ENCODE data around the gene ROBO2.

Gene ROBO2

GRCh38 chr3:77648664-77649063, 608.8 kb downstream of the ROBO2 start:
- H2AFZ ChIP-seq (ENCODE audit: insufficient read depth, low read length, poor library complexity) = no peak overlapping the region
- no peak overlapping the region for H4K8ac ChIP-seq (ENCODE audit: low read depth, low read length)
- no peak overlapping the region for H2BK120ac ChIP-seq (ENCODE audit: insufficient read depth, low read length, poor library complexity)
- no peaks in the 10 kb centered on the region for H3K36me3 ChIP-seq (ENCODE audit: control insufficient read depth in 1 of 2, insufficient read depth in 2 of 2, low read length in 2 of 2)
- H3K27me3 ChIP-seq (ENCODE audit: insufficient read depth, low read length) = no peaks in the 10 kb centered on the region
- H4K12ac ChIP-seq (ENCODE audit: low read depth, low read length) = no peak overlapping the region
- no peak overlapping the region for H3K18ac ChIP-seq (ENCODE audit: low read length)
- H3K4me3 ChIP-seq (ENCODE audit: low read depth, low read length) = no peak overlapping the region
- H3K23ac ChIP-seq (ENCODE audit: low read length) = no peak overlapping the region
- H3K14ac ChIP-seq (ENCODE audit: low read length) = no peak overlapping the region
- H3K4me2 ChIP-seq (ENCODE audit: low read length) = no peak overlapping the region
- no CpG with 5 or more reads among the region's 4 CpGs for WGBS (ENCODE audit: extremely low coverage, insufficient coverage, insufficient read length)
- DNase-seq = no peak
- H3K79me1 ChIP-seq (ENCODE audit: low read length) = no peaks in the 10 kb centered on the region
- H4K91ac ChIP-seq (ENCODE audit: low read depth, low read length) = no peak overlapping the region
- no peak overlapping the region for H3K27ac ChIP-seq (ENCODE audit: low read depth, low read length)
- no peaks in the 10 kb centered on the region for H3K9me3 ChIP-seq (ENCODE audit: insufficient read depth, low read depth, low read length)
- no peak overlapping the region for H3K9ac ChIP-seq (ENCODE audit: low read length)
- H2AK5ac ChIP-seq (ENCODE audit: low read length) = no peak overlapping the region
- no peaks in the 10 kb centered on the region for H3K79me2 ChIP-seq (ENCODE audit: control insufficient read depth, insufficient read depth, low read length, poor library complexity)
- no peak overlapping the region for H2BK12ac ChIP-seq (ENCODE audit: low read length)
- no peaks in the 10 kb centered on the region for H3K4me1 ChIP-seq (ENCODE audit: control insufficient read depth in 1 of 2, insufficient read depth in 2 of 2, low read length in 2 of 2)
- H2BK5ac ChIP-seq (ENCODE audit: low read depth, low read length, poor library complexity) = no peak overlapping the region
- no peak overlapping the region for H3K4ac ChIP-seq (ENCODE audit: low read depth, low read length)

- no peak overlapping the region for H2AFZ ChIP-seq (ENCODE audit: insufficient read depth, low read length, poor library complexity)
- H2BK5ac ChIP-seq (ENCODE audit: low read depth, low read length, poor library complexity) = no peak overlapping the region
- no peak overlapping the region for H2AK5ac ChIP-seq (ENCODE audit: low read length)
- DNase-seq = no peak
- H4K12ac ChIP-seq (ENCODE audit: low read depth, low read length) = no peak overlapping the region
- H3K27me3 ChIP-seq (ENCODE audit: insufficient read depth, low read length) = no peaks in the 10 kb centered on the region
- no peaks in the 10 kb centered on the region for H3K9me3 ChIP-seq (ENCODE audit: insufficient read depth, low read depth, low read length)
- H3K4me2 ChIP-seq (ENCODE audit: low read length) = no peak overlapping the region
- no peaks in the 10 kb centered on the region for H3K4me1 ChIP-seq (ENCODE audit: control insufficient read depth in 1 of 2, insufficient read depth in 2 of 2, low read length in 2 of 2)
- no peaks in the 10 kb centered on the region for H3K79me2 ChIP-seq (ENCODE audit: control insufficient read depth, insufficient read depth, low read length, poor library complexity)
- H3K14ac ChIP-seq (ENCODE audit: low read length) = no peak overlapping the region
- no peak overlapping the region for H4K91ac ChIP-seq (ENCODE audit: low read depth, low read length)
- no peaks in the 10 kb centered on the region for H3K79me1 ChIP-seq (ENCODE audit: low read length)
- H3K4me3 ChIP-seq (ENCODE audit: low read depth, low read length) = no peak overlapping the region
- H2BK120ac ChIP-seq (ENCODE audit: insufficient read depth, low read length, poor library complexity) = no peak overlapping the region
- no peak overlapping the region for H3K4ac ChIP-seq (ENCODE audit: low read depth, low read length)
- H3K36me3 ChIP-seq (ENCODE audit: control insufficient read depth in 1 of 2, insufficient read depth in 2 of 2, low read length in 2 of 2) = no peaks in the 10 kb centered on the region
- no peak overlapping the region for H3K23ac ChIP-seq (ENCODE audit: low read length)
- no peak overlapping the region for H3K9ac ChIP-seq (ENCODE audit: low read length)
- no peak overlapping the region for H2BK12ac ChIP-seq (ENCODE audit: low read length)
- no peak overlapping the region for H4K8ac ChIP-seq (ENCODE audit: low read depth, low read length)
- H3K18ac ChIP-seq (ENCODE audit: low read length) = no peak overlapping the region
- H3K27ac ChIP-seq (ENCODE audit: low read depth, low read length) = no peak overlapping the region
Measured at GRCh38 chr3:77652624-77653023, 612.7 kb downstream of the ROBO2 start.

- H3K9me3 ChIP-seq (ENCODE audit: insufficient read depth, low read depth, low read length) = no peaks in the 10 kb centered on the region
- H3K9ac ChIP-seq (ENCODE audit: low read length) = no peak overlapping the region
- no peak overlapping the region for H4K91ac ChIP-seq (ENCODE audit: low read depth, low read length)
- no peak overlapping the region for H4K8ac ChIP-seq (ENCODE audit: low read depth, low read length)
- no peak overlapping the region for H2AK5ac ChIP-seq (ENCODE audit: low read length)
- no peak overlapping the region for H2AFZ ChIP-seq (ENCODE audit: insufficient read depth, low read length, poor library complexity)
- no peaks in the 10 kb centered on the region for H3K27me3 ChIP-seq (ENCODE audit: insufficient read depth, low read length)
- H3K79me1 ChIP-seq (ENCODE audit: low read length) = no peaks in the 10 kb centered on the region
- DNase-seq = no peak
- no peak overlapping the region for H3K4me3 ChIP-seq (ENCODE audit: low read depth, low read length)
- H3K23ac ChIP-seq (ENCODE audit: low read length) = no peak overlapping the region
- H3K4me2 ChIP-seq (ENCODE audit: low read length) = no peak overlapping the region
- no peaks in the 10 kb centered on the region for H3K79me2 ChIP-seq (ENCODE audit: control insufficient read depth, insufficient read depth, low read length, poor library complexity)
- no peaks in the 10 kb centered on the region for H3K36me3 ChIP-seq (ENCODE audit: control insufficient read depth in 1 of 2, insufficient read depth in 2 of 2, low read length in 2 of 2)
- H3K18ac ChIP-seq (ENCODE audit: low read length) = no peak overlapping the region
- WGBS (ENCODE audit: extremely low coverage, insufficient coverage, insufficient read length) = no CpG with 5 or more reads among the region's 1 CpG
- no peak overlapping the region for H4K12ac ChIP-seq (ENCODE audit: low read depth, low read length)
- H2BK12ac ChIP-seq (ENCODE audit: low read length) = no peak overlapping the region
- H3K4ac ChIP-seq (ENCODE audit: low read depth, low read length) = no peak overlapping the region
- H3K14ac ChIP-seq (ENCODE audit: low read length) = no peak overlapping the region
- no peak overlapping the region for H2BK5ac ChIP-seq (ENCODE audit: low read depth, low read length, poor library complexity)
- H2BK120ac ChIP-seq (ENCODE audit: insufficient read depth, low read length, poor library complexity) = no peak overlapping the region
- no peaks in the 10 kb centered on the region for H3K4me1 ChIP-seq (ENCODE audit: control insufficient read depth in 1 of 2, insufficient read depth in 2 of 2, low read length in 2 of 2)
- no peak overlapping the region for H3K27ac ChIP-seq (ENCODE audit: low read depth, low read length)
Measured at GRCh38 chr3:77655396-77655795, 615.5 kb downstream of the ROBO2 start.

GRCh38 chr3:77660718-77661117, 620.8 kb downstream of the ROBO2 start:
- Histone ChIP-seq H2AK5ac (ENCODE audit: low read length) (no peak overlapping the region), H2BK12ac (ENCODE audit: low read length) (no peak overlapping the region)
- no CpG with 5 or more reads among the region's 3 CpGs for WGBS (ENCODE audit: extremely low coverage, insufficient coverage, insufficient read length)

More at GRCh38 chr3:77660718-77661117, 620.8 kb downstream of the ROBO2 start:
- H3K27ac ChIP-seq (ENCODE audit: low read depth, low read length) = no peak overlapping the region
- no peak overlapping the region for H2AFZ ChIP-seq (ENCODE audit: insufficient read depth, low read length, poor library complexity)
- H4K12ac ChIP-seq (ENCODE audit: low read depth, low read length) = peak overlapping the region; percentile 43
- no peaks in the 10 kb centered on the region for H3K27me3 ChIP-seq (ENCODE audit: insufficient read depth, low read length)
- H3K36me3 ChIP-seq (ENCODE audit: control insufficient read depth in 1 of 2, insufficient read depth in 2 of 2, low read length in 2 of 2) = no peaks in the 10 kb centered on the region
- no peak overlapping the region for H3K23ac ChIP-seq (ENCODE audit: low read length)
- H3K4ac ChIP-seq (ENCODE audit: low read depth, low read length) = no peak overlapping the region
- H3K9ac ChIP-seq (ENCODE audit: low read length) = no peak overlapping the region
- H4K8ac ChIP-seq (ENCODE audit: low read depth, low read length) = no peak overlapping the region
- H3K79me2 ChIP-seq (ENCODE audit: control insufficient read depth, insufficient read depth, low read length, poor library complexity) = no peaks in the 10 kb centered on the region
- DNase-seq = no peak
- H3K79me1 ChIP-seq (ENCODE audit: low read length) = peaks cover 1% of the 10 kb centered on the region
- no peak overlapping the region for H2BK5ac ChIP-seq (ENCODE audit: low read depth, low read length, poor library complexity)
- H3K4me3 ChIP-seq (ENCODE audit: low read depth, low read length) = no peak overlapping the region
- no peaks in the 10 kb centered on the region for H3K9me3 ChIP-seq (ENCODE audit: insufficient read depth, low read depth, low read length)
- no peak overlapping the region for H3K18ac ChIP-seq (ENCODE audit: low read length)
- no peak overlapping the region for H3K14ac ChIP-seq (ENCODE audit: low read length)
- peaks cover 0 to 2% of the 10 kb centered on the region in 2 experiments for H3K4me1 ChIP-seq (ENCODE audit: control insufficient read depth in 1 of 2, insufficient read depth in 2 of 2, low read length in 2 of 2)
- no peak overlapping the region for H3K4me2 ChIP-seq (ENCODE audit: low read length)
- no peak overlapping the region for H4K91ac ChIP-seq (ENCODE audit: low read depth, low read length)
- no peak overlapping the region for H2BK120ac ChIP-seq (ENCODE audit: insufficient read depth, low read length, poor library complexity)

Data from trophoblast cell (in vitro differentiated cells and primary cell).